Mammary microvascular endothelial cell (primary cell): ENCODE data around the gene TBC1D26. TPM values are rescaled to one million over a fixed set of nuclear protein-coding genes. Genes with fewer than 3 reads are reported as not detected.

Experiments used
- total RNA-seq: library from RNA; depleted of rRNA; stranded (reverse); fragments of >200 nt; gene quantifications from 2 replicates; pipeline ENCODE4 v1.2.3, GENCODE V29; 2015

TBC1D26 gene
- total RNA-seq = not detected in 2 replicates

DNA sequence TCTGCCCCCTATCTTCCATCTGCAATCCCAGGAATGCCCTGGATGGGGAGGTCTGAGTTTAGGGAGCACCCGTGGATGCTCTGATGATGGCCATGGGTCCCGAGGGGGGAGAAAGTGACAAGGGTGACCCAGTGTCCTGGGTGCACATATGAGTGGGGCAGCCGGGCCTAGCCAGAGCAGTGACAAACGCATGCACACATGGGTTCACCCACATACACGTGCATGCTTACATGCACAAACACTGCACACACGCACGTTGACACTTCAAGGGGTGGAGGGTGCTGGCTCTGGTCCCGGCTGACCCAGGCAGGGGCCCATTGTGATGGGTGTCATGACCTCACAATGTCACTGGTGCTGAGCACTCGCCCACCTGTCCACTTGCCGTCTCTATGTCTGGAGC is at the start of gene TBC1D26:
Gene TBC1D26, plus strand, starts transcription at position 384 of the 400 bp plus-strand sequence. CDS start 3,066 bp downstream, outside the sequence.

DNA sequence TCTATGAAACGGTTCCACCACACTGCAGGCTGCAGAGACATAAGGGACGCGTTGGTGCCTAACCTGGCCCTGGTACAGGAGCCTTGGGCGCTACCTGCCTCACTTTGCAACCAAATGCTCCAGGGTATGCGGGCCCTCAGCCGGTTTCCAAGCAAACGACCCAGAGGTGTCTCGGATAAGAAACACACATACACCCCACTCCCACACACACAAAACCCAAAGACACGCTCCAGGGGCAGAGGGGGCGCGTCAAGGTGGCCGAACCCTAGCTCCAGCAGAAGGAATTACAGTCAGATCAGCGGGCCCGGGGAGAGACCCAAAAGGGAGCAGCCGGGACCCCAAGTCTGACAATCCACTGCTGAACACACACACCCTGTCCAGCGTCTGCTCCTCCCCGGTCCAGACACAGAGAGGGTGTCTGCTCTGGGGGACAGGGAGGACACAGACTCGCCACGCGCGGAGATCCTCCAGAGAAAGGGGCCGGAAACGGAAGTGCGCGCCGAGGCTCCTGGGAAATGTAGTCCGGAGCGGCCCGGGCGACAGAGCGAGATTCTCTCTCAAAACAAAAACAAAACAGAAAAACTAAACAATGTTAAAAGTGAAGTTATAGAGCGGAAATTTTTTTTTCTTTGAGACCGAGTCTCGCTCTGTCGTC is 48.1 kb upstream of the TBC1D26 start, which contains the start of gene TRIM16:
Gene TRIM16, minus strand, starts transcription at position 488 of the 655 bp plus-strand sequence. CDS start 32,702 bp downstream, outside the sequence.

DNA sequence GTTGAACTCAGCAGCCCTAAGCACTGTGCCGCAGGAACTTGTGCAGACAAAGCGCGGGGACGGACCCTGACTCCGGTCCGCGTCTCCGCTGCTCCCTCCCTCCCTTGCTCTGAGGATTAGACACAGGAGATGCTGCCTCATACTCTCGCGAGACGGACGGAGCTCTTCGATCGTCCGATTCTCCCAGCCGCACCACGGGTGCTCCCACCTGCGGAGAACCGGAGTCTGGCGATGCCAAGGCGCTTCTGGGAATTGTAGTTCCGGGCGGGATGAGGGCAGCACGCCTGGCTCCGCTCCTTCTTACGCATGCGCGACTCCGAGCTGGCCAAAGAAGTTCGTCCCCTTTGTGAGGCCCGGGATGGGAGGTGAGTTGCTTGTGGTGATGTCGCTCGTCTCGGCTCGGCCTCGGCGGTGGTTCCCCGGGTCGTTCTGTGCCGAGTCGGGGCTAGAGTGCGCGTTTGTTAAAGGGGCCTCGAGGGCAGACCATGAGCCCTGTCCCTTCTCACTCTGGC is 32.6 kb upstream of the TBC1D26 start, which contains the start of gene ZNF286A:
Gene ZNF286A, plus strand, starts transcription at position 340 of the 512 bp plus-strand sequence. CDS start 578 bp downstream, outside the sequence.

Other genes starting within 250 kb of the TBC1D26 start
- gene TVP23C, start 168.8 kb upstream of the TBC1D26 start, total RNA-seq = 3.1 and 5.9 TPM in 2 replicates
- 0.15 and 0.27 TPM in 2 replicates for gene FBXW10B, start 112.6 kb upstream of the TBC1D26 start, total RNA-seq
- gene TRIM16, start 48.0 kb upstream of the TBC1D26 start, total RNA-seq = 37.0 and 39.5 TPM in 2 replicates
- 15.7 and 20.5 TPM in 2 replicates for gene ZNF286A, start 32.5 kb upstream of the TBC1D26 start, total RNA-seq
- gene ADORA2B, start 212.8 kb downstream of the TBC1D26 start, total RNA-seq = 16.6 and 21.1 TPM in 2 replicates